SK-N-SH (cell line): Measurements from ENCODE around the gene TRIM46. TPM values are rescaled to one million over a fixed set of nuclear protein-coding genes. Genes with fewer than 3 reads are reported as not detected.

ENCODE experiments used
- CTCF ChIA-PET: fragments of 300-600, 350-600 bp; formaldehyde crosslinking; extraction: SDS; loops from one replicate; lab custom pipeline; 2021; lab: Yijun Ruan, JAX
- POLR2A ChIA-PET: fragments of 350-600 bp; sonication (Branson Sonifier 250); formaldehyde crosslinking; extraction: SDS; loops from one replicate; lab custom pipeline; 2020; ENCODE audit warnings: antibody characterized with exemption, inconsistent platforms; lab: Yijun Ruan, JAX
- DNase-seq: peaks from one replicate; pipeline ENCODE4 v3.0.0; 2012
- H2AFZ ChIP-seq: fragments of 200-600 bp; sonication (generic); 2 replicates; pipeline ENCODE4 v1.8.1; 2016; ENCODE audit warnings: antibody characterized with exemption, mild to moderate bottlenecking, low read depth
- H3F3A ChIP-seq: fragments of 200-600 bp; sonication (generic); replicated peaks from 2 replicates; pipeline ENCODE3; 2016; ENCODE audit warnings: antibody characterized with exemption, mild to moderate bottlenecking; ENCODE audit not compliant: insufficient read depth
- H3K27ac ChIP-seq, 2 experiments: fragments of 200-500 bp in 1 of 2; fragments of 200-600 bp in 1 of 2; sonication (Bioruptor generic) in 1 of 2; sonication (generic), shearing (Covaris generic) in 1 of 2; 2 replicates each; pipeline versions ENCODE4 v1.5.1 to v1.6.1; 2014 to 2016; ENCODE audit warnings: low read depth in 2 of 2, inconsistent platforms in 1 of 2, low read length in 1 of 2, mild to moderate bottlenecking in 1 of 2, mixed read lengths in 1 of 2
- H3K27me3 ChIP-seq: fragments of 200-600 bp; sonication (generic), shearing (Covaris generic); 2 replicates; pipeline ENCODE4 v1.6.1; 2016; ENCODE audit warnings: mixed run types; ENCODE audit not compliant: insufficient read depth
- H3K36me3 ChIP-seq, 2 experiments: fragments of 200-500 bp in 1 of 2; fragments of 200-600 bp in 1 of 2; sonication (Bioruptor generic) in 1 of 2; sonication (generic) in 1 of 2; replicated peaks in 1 of 2; 2 replicates each; pipeline versions ENCODE3 to v1.5.1; 2014 to 2016; ENCODE audit warnings: low read length in 1 of 2, mild to moderate bottlenecking in 1 of 2; ENCODE audit not compliant: insufficient read depth in 2 of 2, control insufficient read depth in 1 of 2
- H3K4me1 ChIP-seq, 2 experiments: fragments of 200-500 bp in 1 of 2; fragments of 200-600 bp in 1 of 2; sonication (Bioruptor generic) in 1 of 2; sonication (generic), shearing (Covaris generic) in 1 of 2; 2 replicates each; pipeline versions ENCODE4 v1.5.1 to v1.6.1; 2014 to 2016; ENCODE audit warnings: low read depth in 1 of 2, low read length in 1 of 2, mixed run types in 1 of 2; ENCODE audit not compliant: insufficient read depth in 2 of 2, control insufficient read depth in 1 of 2
- H3K4me2 ChIP-seq: fragments of 200-600 bp; sonication (generic), shearing (Covaris generic); 2 replicates; pipeline ENCODE4 v1.6.1; 2017; ENCODE audit warnings: mixed run types
- H3K4me3 ChIP-seq, 2 experiments: fragments of 200-500 bp in 1 of 2; fragments of 200-600 bp in 1 of 2; sonication (Bioruptor generic) in 1 of 2; sonication (generic), shearing (Covaris generic) in 1 of 2; 2 replicates each; pipeline versions ENCODE4 v1.5.1 to v1.8.1; 2014 to 2016; ENCODE audit warnings: low read depth in 2 of 2, inconsistent platforms in 1 of 2, low read length in 1 of 2, mild to moderate bottlenecking in 1 of 2, mixed read lengths in 1 of 2, moderate library complexity in 1 of 2
- H3K79me2 ChIP-seq: fragments of 200-600 bp; sonication (generic); 2 replicates; pipeline ENCODE4 v1.8.1; 2017; ENCODE audit warnings: mild to moderate bottlenecking; ENCODE audit not compliant: insufficient read depth
- H3K9ac ChIP-seq: fragments of 200-600 bp; sonication (generic); 2 replicates; pipeline ENCODE4 v1.6.1; 2017; ENCODE audit warnings: mixed run types
- H3K9me2 ChIP-seq: fragments of 200-600 bp; sonication (generic); 2 replicates; pipeline ENCODE4 v1.6.1; 2017; ENCODE audit warnings: mixed run types
- H3K9me3 ChIP-seq: fragments of 200-600 bp; sonication (generic); 2 replicates; pipeline ENCODE4 v1.6.1; 2017; ENCODE audit warnings: mixed run types, mild to moderate bottlenecking, moderate library complexity
- H4K20me1 ChIP-seq: fragments of 200-600 bp; sonication (generic); 2 replicates; pipeline ENCODE4 v1.6.1; 2017; ENCODE audit warnings: mild to moderate bottlenecking, mixed run types; ENCODE audit not compliant: insufficient read depth
- CTCF ChIP-seq: fragments of 200-600 bp; sonication (generic); IDR thresholded peaks from 2 replicates; pipeline ENCODE4 v1.6.1; 2017; ENCODE audit warnings: antibody characterized with exemption, mild to moderate bottlenecking, moderate library complexity
- ELF1 ChIP-seq: IDR thresholded peaks from 2 replicates; pipeline ENCODE4 v1.4.0; 2012
- EP300 ChIP-seq, 2 experiments: IDR thresholded peaks; 2 replicates each; pipeline versions ENCODE4 v1.4.0 to v1.6.1; 2012; ENCODE audit warnings: borderline replicate concordance in 1 of 2, low read depth in 1 of 2, low read length in 1 of 2
- FOXJ3 ChIP-seq: sonication (generic); formaldehyde crosslinking; IDR thresholded peaks from 2 replicates; pipeline ENCODE4 v1.5.1; 2020; ENCODE audit warnings: mild to moderate bottlenecking, missing genetic modification reagents
- GATA2 ChIP-seq: sonication (generic); formaldehyde crosslinking; IDR thresholded peaks from 2 replicates; pipeline ENCODE4 v1.5.0; 2020; ENCODE audit warnings: mild to moderate bottlenecking, missing genetic modification reagents
- MAX ChIP-seq: IDR thresholded peaks from 2 replicates; pipeline ENCODE4 v1.4.0; 2012; ENCODE audit warnings: low read depth
- MEF2A ChIP-seq: IDR thresholded peaks from 2 replicates; pipeline ENCODE4 v1.4.0; 2012; ENCODE audit warnings: low read depth, borderline replicate concordance
- NFIC ChIP-seq: IDR thresholded peaks from 2 replicates; pipeline ENCODE4 v1.4.0; 2012; ENCODE audit warnings: borderline replicate concordance
- PBX3 ChIP-seq: IDR thresholded peaks from 2 replicates; pipeline ENCODE4; 2012
- POLR2AphosphoS5 ChIP-seq: IDR thresholded peaks from 2 replicates; pipeline ENCODE4 v1.6.1; 2012; ENCODE audit warnings: low read depth, low read length
- REST ChIP-seq: IDR thresholded peaks from 2 replicates; pipeline ENCODE4 v1.6.1; 2012; ENCODE audit warnings: mild to moderate bottlenecking, low read depth, low read length, moderate library complexity
- RXRA ChIP-seq: IDR thresholded peaks from 2 replicates; pipeline ENCODE4 v1.4.0; 2012; ENCODE audit warnings: low read depth, mild to moderate bottlenecking, borderline replicate concordance
- SIN3A ChIP-seq: IDR thresholded peaks from 2 replicates; pipeline ENCODE4 v1.6.1; 2012; ENCODE audit warnings: low read depth, mild to moderate bottlenecking, low read length, moderate library complexity, borderline replicate concordance
- TAF1 ChIP-seq: IDR thresholded peaks from 2 replicates; pipeline ENCODE4 v1.6.1; 2012; ENCODE audit warnings: low read depth, mild to moderate bottlenecking, low read length, moderate library complexity, borderline replicate concordance
- TCF12 ChIP-seq: IDR thresholded peaks from 2 replicates; pipeline ENCODE4 v1.4.0; 2012
- TEAD4 ChIP-seq: IDR thresholded peaks from 2 replicates; pipeline ENCODE4 v1.4.0; 2012; ENCODE audit warnings: mild to moderate bottlenecking, borderline replicate concordance; ENCODE audit not compliant: insufficient read depth
- USF1 ChIP-seq: IDR thresholded peaks from 2 replicates; pipeline ENCODE4 v1.4.0; 2012; ENCODE audit warnings: low read depth, borderline replicate concordance
- YY1 ChIP-seq: IDR thresholded peaks from 2 replicates; pipeline ENCODE4 v1.4.0; 2012; ENCODE audit warnings: low read depth, mild to moderate bottlenecking
- WGBS: methylation state at CpG from one replicate; pipeline ENCODE4 v1.1.6; 2017; ENCODE audit warnings: low lambda C conversion rate; 5-methylcytosine and 5-hydroxymethylcytosine counted together
- polyA plus RNA-seq, 3 experiments: library from polyadenylated mRNA; depleted of rRNA; stranded (reverse); fragments of >200 nt; gene quantifications; 2 replicates each; pipeline ENCODE4 v1.2.3, GENCODE V29; 2012

The TRIM46 gene
- polyA plus RNA-seq, 1 of the 3 experiments (the other 2 are of a cell fraction): 12.7 TPM

DNA sequence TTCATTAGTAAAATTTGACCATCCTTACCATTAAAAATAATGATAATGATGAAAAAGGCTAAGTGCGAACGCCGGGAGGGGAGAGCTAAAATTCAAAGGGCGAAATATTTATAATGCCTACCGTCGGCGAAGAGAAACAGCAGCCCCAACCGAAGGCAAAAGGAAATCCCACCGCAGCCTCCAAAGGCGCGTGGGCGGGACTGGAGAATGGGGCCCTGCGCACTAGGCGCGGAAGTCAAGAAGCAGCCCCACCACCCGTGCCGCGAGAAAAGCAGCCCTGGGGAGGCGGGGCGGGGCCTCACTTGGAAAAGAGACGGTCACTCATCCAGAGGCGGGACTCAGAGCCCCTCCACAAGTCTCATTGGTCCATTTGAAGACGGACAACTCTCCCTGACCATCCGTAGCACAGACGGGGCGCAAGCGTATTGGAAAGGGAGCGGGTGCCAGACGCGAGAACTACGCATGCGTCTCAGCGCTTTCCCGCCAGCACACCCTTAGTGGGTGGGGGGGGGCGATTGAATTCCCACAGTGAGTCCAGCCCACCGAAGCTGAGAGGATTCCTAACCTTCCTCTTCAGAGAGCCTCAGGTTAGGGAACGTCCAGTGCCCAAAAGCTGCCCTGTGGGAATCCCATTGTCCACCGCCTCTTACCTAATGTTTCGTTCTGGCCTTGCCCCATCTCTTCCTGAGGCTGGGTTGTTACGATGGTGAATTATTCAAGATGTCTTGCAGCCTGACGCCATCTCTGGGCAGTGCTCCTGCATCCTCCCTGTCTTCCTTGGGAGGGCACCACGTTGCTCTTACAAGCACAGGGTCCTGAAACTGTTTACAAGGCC, 53.8 kb downstream of the TRIM46 start (continued):
- peak; percentile 42; the same call in 1 of the 2 replicates for TF ChIP-seq REST
- TF ChIP-seq FOXJ3 (CRISPR knock-in tag): no peak
- TF ChIP-seq POLR2AphosphoS5: peak; percentile 96
- peak; percentile 78 for TF ChIP-seq SIN3A
- no peak for TF ChIP-seq NFIC
- peak; percentile 40; the same call in 1 of the 2 replicates for TF ChIP-seq ELF1
- TF ChIP-seq PBX3: peak; percentile 98
- TF ChIP-seq MAX: peak; percentile 71; the same call in 1 of the 2 replicates
- no peak for TF ChIP-seq YY1
- no peak for TF ChIP-seq EP300 (IDR thresholded peaks at IDR 0.05; ENCODE audit: borderline replicate concordance in 1 of 2, low read depth in 1 of 2, low read length in 1 of 2)

DNA sequence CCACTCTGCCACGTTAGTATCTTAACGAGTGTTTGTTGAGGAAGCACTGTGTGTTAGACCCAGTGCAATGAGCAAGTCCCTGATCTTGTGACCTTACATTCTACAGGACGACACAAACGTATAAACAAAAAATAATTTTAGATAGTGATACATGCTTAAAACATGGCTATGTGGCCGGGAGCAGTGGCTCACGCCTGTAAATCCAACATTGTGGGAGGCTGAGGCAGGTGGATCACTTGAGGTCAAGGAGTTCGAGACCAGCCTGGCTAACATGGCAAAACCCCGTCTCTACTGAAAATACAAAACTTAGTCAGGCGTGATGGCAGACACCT, 54.4 kb downstream of the TRIM46 start:
- Histone ChIP-seq H3K9me3 (no peaks in the 10 kb centered on the region), H3K27me3 (no peaks in the 10 kb centered on the region), H3K4me2 (peak overlapping the region; percentile 59), H3K4me1 (peaks cover 12 to 14% of the 10 kb centered on the region in 2 experiments; a peak in 3 of 4 replicates), H3K9ac (peak overlapping the region; percentile 63), H4K20me1 (no peaks in the 10 kb centered on the region), H3K36me3 (no peaks in the 10 kb centered on the region), H3F3A (peaks cover 34% of the 10 kb centered on the region), H2AFZ (peak overlapping the region; percentile 69; the same call in 1 of the 2 replicates), H3K4me3 (peak overlapping the region; percentile 28 to 39; a peak in 3 of 4 replicates), H3K27ac (peak overlapping the region; percentile 55 to 86), H3K79me2 (peaks cover 25% of the 10 kb centered on the region), H3K9me2 (no peaks in the 10 kb centered on the region)
- WGBS: 82% methylated on average over 9 of the region's 9 CpGs
- no peak for DNase-seq
- CTCF ChIA-PET: interaction anchor here (1.2 to 4.1 kb wide), 6 partner anchors 17 to 52 kb away, joined by 3 to 48 read pairs (median 14); partner anchors contain the start of genes ENTREP3, MTX1, THBS3 and TRIM46
- POLR2A ChIA-PET: interaction anchor here (0.6 to 1.2 kb wide), 3 partner anchors 10 to 35 kb away, joined by 3 to 5 read pairs (median 3); partner anchors contain the start of gene THBS3
- no peak for TF ChIP-seq TEAD4
- TF ChIP-seq TAF1: no peak
- no peak for TF ChIP-seq FOXJ3 (CRISPR knock-in tag)
- TF ChIP-seq GATA2 (CRISPR knock-in tag): no peak
- TF ChIP-seq POLR2AphosphoS5: no peak
- no peak for TF ChIP-seq CTCF
- TF ChIP-seq REST: no peak
- TF ChIP-seq USF1: no peak
- no peak for TF ChIP-seq RXRA
- TF ChIP-seq SIN3A: no peak
- no peak for TF ChIP-seq MEF2A
- TF ChIP-seq TCF12: no peak
